Neutrophil (primary cell): Measurements from ENCODE around the gene LGR6.
"Not testable (repeated sequence)": the region's sequence is repeated elsewhere in the genome, so short reads cannot be mapped to it uniquely, and the experiment has no call there.

Experiments
- H3K27ac ChIP-seq: fragments of 200-600 bp; sonication (generic); 2 replicates; pipeline ENCODE4 v1.5.1; 2016; ENCODE audit warnings: mild to moderate bottlenecking, moderate library complexity
- H3K27me3 ChIP-seq: fragments of 200-600 bp; sonication (generic); 2 replicates; pipeline ENCODE4 v1.6.0; 2016; ENCODE audit warnings: mild to moderate bottlenecking
- H3K36me3 ChIP-seq: fragments of 200-600 bp; sonication (generic); 2 replicates; pipeline ENCODE4 v1.5.1; 2017
- H3K4me1 ChIP-seq, 2 experiments: fragments of 200-600 bp in 1 of 2; sonication (generic) in 1 of 2; 1 replicate in 1 of 2; 2 replicates in 1 of 2; pipeline versions ENCODE4 v1.5.1 to v1.6.1; 2013 to 2016; ENCODE audit warnings: low read depth in 1 of 2, low read length in 1 of 2, mild to moderate bottlenecking in 1 of 2, moderate library complexity in 1 of 2; ENCODE audit not compliant: control insufficient read depth in 1 of 2, insufficient read depth in 1 of 2
- H3K4me3 ChIP-seq, 2 experiments: fragments of 200-600 bp in 1 of 2; sonication (generic) in 1 of 2; 1 replicate in 1 of 2; 2 replicates in 1 of 2; pipeline ENCODE4 v1.5.1; 2013 to 2016; ENCODE audit warnings: low read depth in 1 of 2, low read length in 1 of 2, mild to moderate bottlenecking in 1 of 2, moderate library complexity in 1 of 2
- H3K9me3 ChIP-seq: fragments of 200-600 bp; sonication (generic); 2 replicates; pipeline ENCODE4 v1.5.1; 2016
- TF ChIP-seq, protein P1 (sequence below): fragments of 200-600 bp; sonication (generic); IDR thresholded peaks from 2 replicates; pipeline ENCODE4 v1.5.1; 2016; ENCODE audit warnings: antibody characterized with exemption

The LGR6 gene

GRCh38 chr1:202189918-202190715, 3.5 kb upstream of the LGR6 start:
- TF ChIP-seq, protein P1, sequence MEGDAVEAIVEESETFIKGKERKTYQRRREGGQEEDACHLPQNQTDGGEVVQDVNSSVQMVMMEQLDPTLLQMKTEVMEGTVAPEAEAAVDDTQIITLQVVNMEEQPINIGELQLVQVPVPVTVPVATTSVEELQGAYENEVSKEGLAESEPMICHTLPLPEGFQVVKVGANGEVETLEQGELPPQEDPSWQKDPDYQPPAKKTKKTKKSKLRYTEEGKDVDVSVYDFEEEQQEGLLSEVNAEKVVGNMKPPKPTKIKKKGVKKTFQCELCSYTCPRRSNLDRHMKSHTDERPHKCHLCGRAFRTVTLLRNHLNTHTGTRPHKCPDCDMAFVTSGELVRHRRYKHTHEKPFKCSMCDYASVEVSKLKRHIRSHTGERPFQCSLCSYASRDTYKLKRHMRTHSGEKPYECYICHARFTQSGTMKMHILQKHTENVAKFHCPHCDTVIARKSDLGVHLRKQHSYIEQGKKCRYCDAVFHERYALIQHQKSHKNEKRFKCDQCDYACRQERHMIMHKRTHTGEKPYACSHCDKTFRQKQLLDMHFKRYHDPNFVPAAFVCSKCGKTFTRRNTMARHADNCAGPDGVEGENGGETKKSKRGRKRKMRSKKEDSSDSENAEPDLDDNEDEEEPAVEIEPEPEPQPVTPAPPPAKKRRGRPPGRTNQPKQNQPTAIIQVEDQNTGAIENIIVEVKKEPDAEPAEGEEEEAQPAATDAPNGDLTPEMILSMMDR: no peak
- Histone ChIP-seq H3K36me3 (no peaks in the 10 kb centered on the region), H3K4me1 (no peaks in the 10 kb centered on the region), H3K27ac (no peak overlapping the region), H3K4me3 (no peak overlapping the region), H3K27me3 (peaks cover 40% of the 10 kb centered on the region), H3K9me3 (no peaks in the 10 kb centered on the region)

DNA sequence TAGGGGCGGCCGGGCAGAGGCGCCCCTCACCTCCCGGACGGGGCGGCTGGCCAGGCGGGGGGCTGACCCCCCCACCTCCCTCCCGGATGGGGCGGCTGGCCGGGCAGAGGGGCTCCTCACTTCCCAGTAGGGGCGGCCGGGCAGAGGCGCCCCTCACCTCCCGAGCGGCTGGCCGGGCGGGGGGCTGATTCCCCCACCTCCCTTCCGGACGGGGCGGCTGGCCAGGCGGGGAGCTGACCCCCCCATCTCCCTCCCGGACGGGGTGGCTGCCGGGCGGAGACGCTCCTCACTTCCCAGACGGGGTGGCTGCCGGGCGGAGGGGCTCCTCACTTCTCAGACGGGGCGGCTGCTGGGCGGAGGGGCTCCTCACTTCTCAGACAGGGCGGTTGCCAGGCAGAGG, 2.2 kb upstream of the LGR6 start:
- H3K36me3 ChIP-seq, H3K27ac ChIP-seq, H3K4me1 ChIP-seq, H3K9me3 ChIP-seq, H3K4me3 ChIP-seq: not testable (repeated sequence)
- peaks cover 41% of the 10 kb centered on the region for H3K27me3 ChIP-seq

DNA sequence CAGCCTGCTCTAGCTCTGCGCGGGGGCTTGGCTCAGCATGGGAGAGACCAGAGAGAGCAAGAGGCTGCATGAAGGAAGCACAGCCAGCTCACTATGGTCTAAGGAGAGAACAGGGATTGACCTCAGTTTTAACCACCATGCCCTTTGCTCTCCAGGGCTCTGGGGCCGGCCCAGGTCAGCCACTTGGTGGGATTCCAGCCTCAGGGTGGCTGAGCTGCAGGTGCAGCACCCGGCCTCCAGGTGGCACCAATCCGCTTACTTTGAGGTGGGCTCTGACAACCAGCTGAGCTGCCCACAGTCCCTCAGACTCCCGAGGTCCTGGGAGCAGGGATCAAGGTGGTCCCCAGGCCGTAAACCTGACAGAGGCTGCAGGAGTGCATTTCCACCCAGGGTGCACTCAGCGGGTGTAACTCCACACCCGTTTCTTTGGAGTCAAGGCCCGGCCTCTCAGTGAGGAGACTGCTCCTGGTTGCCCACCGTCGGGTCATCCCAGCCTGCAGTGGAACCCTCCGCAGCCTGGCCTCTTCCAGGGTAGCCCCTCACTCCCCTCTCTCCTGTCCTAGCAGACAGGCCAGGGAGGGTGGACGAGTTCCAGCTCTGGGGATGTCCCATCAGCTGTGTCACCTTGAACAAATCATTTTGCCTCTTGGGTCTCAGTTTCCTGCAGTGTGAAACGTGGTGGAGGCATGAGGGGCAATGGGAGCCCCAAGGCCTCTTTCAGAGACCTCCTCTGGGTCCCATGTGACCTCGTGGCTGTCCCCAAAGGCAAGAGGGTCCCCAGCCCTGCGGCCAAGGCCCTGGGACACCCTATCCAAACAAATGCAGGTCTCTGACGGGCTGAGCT, 607 bp upstream of the LGR6 start:
- no peak overlapping the region for H3K4me3 ChIP-seq
- H3K27me3 ChIP-seq: peaks cover 56% of the 10 kb centered on the region
- H3K27ac ChIP-seq: no peak overlapping the region
- TF ChIP-seq, protein P1: peak; percentile 72
- H3K4me1 ChIP-seq: no peaks in the 10 kb centered on the region
- H3K9me3 ChIP-seq: no peaks in the 10 kb centered on the region
- no peaks in the 10 kb centered on the region for H3K36me3 ChIP-seq

DNA sequence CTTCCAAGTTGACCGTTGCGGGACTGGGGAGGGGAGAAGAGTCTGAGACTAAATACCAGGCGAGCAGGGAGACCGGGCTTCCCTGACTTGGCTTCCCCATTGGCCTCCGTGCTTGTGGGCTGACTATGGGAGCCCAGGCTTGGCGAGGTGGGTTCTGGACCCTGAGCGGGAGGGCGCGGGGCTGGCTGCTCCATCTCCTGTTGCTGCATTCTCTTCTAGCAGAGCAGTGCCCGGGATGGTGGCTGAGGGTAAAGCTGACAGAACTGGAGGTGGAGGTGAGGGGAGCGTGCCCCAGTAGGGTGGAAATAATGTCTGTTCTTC, 689 bp downstream of the LGR6 start:
- TF ChIP-seq, protein P1: no peak
- H3K27ac ChIP-seq: no peak overlapping the region
- no peaks in the 10 kb centered on the region for H3K9me3 ChIP-seq
- H3K27me3 ChIP-seq: peaks cover 69% of the 10 kb centered on the region
- H3K4me1 ChIP-seq: no peaks in the 10 kb centered on the region
- H3K4me3 ChIP-seq: no peak overlapping the region
- H3K36me3 ChIP-seq: no peaks in the 10 kb centered on the region

GRCh38 chr1:202197653-202198365, 4.2 kb downstream of the LGR6 start:
- peaks cover 97% of the 10 kb centered on the region for H3K27me3 ChIP-seq

More at GRCh38 chr1:202197653-202198365, 4.2 kb downstream of the LGR6 start:
- Histone ChIP-seq H3K27ac (no peak overlapping the region), H3K36me3 (no peaks in the 10 kb centered on the region), H3K9me3 (no peaks in the 10 kb centered on the region), H3K4me1 (no peaks in the 10 kb centered on the region), H3K4me3 (no peak overlapping the region)
- TF ChIP-seq, protein P1: no peak
